Endothelial cell of umbilical vein (primary cell): ENCODE measurements around the gene LARGE1.

Source experiments
- CTCF ChIP-seq, 2 donors: IDR thresholded peaks; 1 replicate in 1 of 2; 2 replicates in 1 of 2; pipeline ENCODE4 v1.5.1; 2011; ENCODE audit warnings: low read length in 2 of 2, mild to moderate bottlenecking in 2 of 2, moderate library complexity in 2 of 2, control low read depth in 1 of 2, inconsistent platforms in 1 of 2, low read depth in 1 of 2; ENCODE audit not compliant: insufficient read depth in 1 of 2; ENCODE audit errors: extremely low read depth in 1 of 2
- EZH2 ChIP-seq: IDR thresholded peaks from 2 replicates; pipeline ENCODE4 v1.6.1; 2012; ENCODE audit warnings: borderline replicate concordance, low read depth, mild to moderate bottlenecking, moderate library complexity, low read length, inconsistent platforms; ENCODE audit not compliant: severe bottlenecking
- GATA2 ChIP-seq: IDR thresholded peaks from 2 replicates; pipeline ENCODE4 v1.7.0; 2011; ENCODE audit warnings: low read depth, mild to moderate bottlenecking, moderate library complexity, mixed read lengths, low read length; ENCODE audit not compliant: insufficient read length, insufficient read depth
- JUN ChIP-seq: IDR thresholded peaks from 2 replicates; pipeline ENCODE4 v1.6.1; 2011; ENCODE audit warnings: borderline replicate concordance, low read depth; ENCODE audit not compliant: insufficient read length, insufficient read depth
- MAX ChIP-seq: IDR thresholded peaks from 2 replicates; pipeline ENCODE4 v1.6.1; 2011; ENCODE audit not compliant: insufficient read depth, insufficient read length
- MYC ChIP-seq: IDR thresholded peaks from one replicate; pipeline ENCODE4 v1.6.1; 2011; ENCODE audit warnings: mild to moderate bottlenecking, low read depth, low read length
- POLR2A ChIP-seq: IDR thresholded peaks from 2 replicates; pipeline ENCODE4 v1.6.1; 2012; ENCODE audit warnings: low read depth, mild to moderate bottlenecking, control low read depth, low read length
- POLR2AphosphoS5 ChIP-seq: IDR thresholded peaks from 2 replicates; pipeline ENCODE4 v1.6.1; 2012; ENCODE audit warnings: low read depth, mild to moderate bottlenecking, control low read depth, low read length, moderate library complexity; ENCODE audit not compliant: insufficient read depth

GRCh38 chr22:33519071-33519973, 401.0 kb downstream of the LARGE1 start:
- peak in 1 of 2 donors; percentile 8 for TF ChIP-seq CTCF (IDR thresholded peaks at IDR 0.05; ENCODE audit: extremely low read depth in 1 of 2, insufficient read depth in 1 of 2, low read depth in 1 of 2, low read length in 2 of 2)
- no peak for TF ChIP-seq POLR2AphosphoS5
- no peak for TF ChIP-seq MAX
- TF ChIP-seq POLR2A: no peak
- TF ChIP-seq GATA2: no peak
- TF ChIP-seq EZH2: no peak
- no peak for TF ChIP-seq MYC
- no peak for TF ChIP-seq JUN
